ENCODE results near the gene ARHGAP15. TPM values are rescaled to one million over a fixed set of nuclear protein-coding genes. Genes with fewer than 3 reads are reported as not detected.

The ARHGAP15 gene
- polyA plus RNA-seq, 1 donor from 2014 or later = 190 TPM

- H3K27ac Mint-ChIP-seq = no peak overlapping the region
- H3K9me3 Mint-ChIP-seq = no peaks in the 10 kb centered on the region
- H3K4me1 Mint-ChIP-seq = peaks cover 9 to 24% (median 18%) of the 10 kb centered on the region in 3 donors
Observed at GRCh38 chr2:143399631-143400069, 270.4 kb downstream of the ARHGAP15 start.

DNA sequence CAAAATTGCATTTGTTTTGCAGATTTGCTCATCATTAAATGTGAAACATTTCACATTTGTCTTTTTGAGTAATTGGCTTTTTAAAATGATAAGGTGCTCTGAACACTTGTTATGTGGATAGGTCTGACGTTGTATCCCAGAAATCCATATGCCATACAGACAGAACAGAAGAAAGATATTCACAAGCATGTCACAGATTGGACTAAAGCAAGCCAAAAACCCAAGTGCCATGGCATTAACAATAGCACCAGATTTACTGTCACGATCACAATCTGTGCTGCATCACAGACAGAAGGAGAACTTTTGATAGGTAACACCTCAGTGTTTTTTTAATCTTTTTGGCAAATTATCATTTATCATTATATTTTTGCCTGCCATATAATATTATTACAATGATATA lies 272.6 kb downstream of the ARHGAP15 start:
- H3K27ac Mint-ChIP-seq = no peak overlapping the region

More at GRCh38 chr2:143399631-143400069, 270.4 kb downstream of the ARHGAP15 start:
- peaks cover 8% of the 10 kb centered on the region for H3K36me3 Mint-ChIP-seq
- H3K27me3 Mint-ChIP-seq = no peaks in the 10 kb centered on the region
- H3K4me3 Mint-ChIP-seq = no peak overlapping the region

DNA sequence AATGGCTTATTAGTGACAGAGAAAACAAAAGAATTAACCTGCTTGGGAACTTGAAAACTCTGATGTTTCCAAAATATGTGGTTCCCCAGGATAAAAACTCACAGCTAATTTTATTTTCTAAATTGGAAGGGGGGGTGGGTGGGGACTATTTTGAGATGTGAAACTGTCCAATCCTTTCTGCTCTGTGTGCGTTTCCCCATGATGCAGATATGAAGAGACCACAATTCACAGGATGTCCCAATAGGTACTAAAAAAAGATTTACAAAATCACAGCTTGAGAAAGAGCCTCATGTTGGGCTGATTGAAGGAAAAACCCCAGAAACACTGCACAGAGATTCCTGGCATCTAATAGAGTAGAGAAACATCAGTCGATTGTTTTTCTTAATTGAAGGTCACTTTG lies 273.2 kb downstream of the ARHGAP15 start:
- Mint-ChIP-seq H3K27ac (no peak overlapping the region), H3K36me3 (peaks cover 2% of the 10 kb centered on the region)

More for the DNA sequence above, 272.6 kb downstream of the ARHGAP15 start:
- H3K9me3 Mint-ChIP-seq = no peaks in the 10 kb centered on the region
- no peak overlapping the region for H3K4me3 Mint-ChIP-seq
- H3K36me3 Mint-ChIP-seq = peaks cover 2% of the 10 kb centered on the region
- H3K4me1 Mint-ChIP-seq = peaks cover 2 to 23% (median 13%) of the 10 kb centered on the region in 3 donors
- no peaks in the 10 kb centered on the region for H3K27me3 Mint-ChIP-seq

GRCh38 chr2:143410082-143410897 lies 281.1 kb downstream of the ARHGAP15 start:
- Mint-ChIP-seq H3K4me1 (peaks cover 0 to 25% (median 5%) of the 10 kb centered on the region in 3 donors), H3K4me3 (no peak overlapping the region), H3K9me3 (no peaks in the 10 kb centered on the region), H3K36me3 (peaks cover 9% of the 10 kb centered on the region), H3K27ac (no peak overlapping the region), H3K27me3 (no peaks in the 10 kb centered on the region)

More for the DNA sequence above, 273.2 kb downstream of the ARHGAP15 start:
- Mint-ChIP-seq H3K27me3 (no peaks in the 10 kb centered on the region), H3K4me3 (no peak overlapping the region), H3K4me1 (peaks cover 2 to 20% (median 13%) of the 10 kb centered on the region in 3 donors), H3K9me3 (no peaks in the 10 kb centered on the region)

DNA sequence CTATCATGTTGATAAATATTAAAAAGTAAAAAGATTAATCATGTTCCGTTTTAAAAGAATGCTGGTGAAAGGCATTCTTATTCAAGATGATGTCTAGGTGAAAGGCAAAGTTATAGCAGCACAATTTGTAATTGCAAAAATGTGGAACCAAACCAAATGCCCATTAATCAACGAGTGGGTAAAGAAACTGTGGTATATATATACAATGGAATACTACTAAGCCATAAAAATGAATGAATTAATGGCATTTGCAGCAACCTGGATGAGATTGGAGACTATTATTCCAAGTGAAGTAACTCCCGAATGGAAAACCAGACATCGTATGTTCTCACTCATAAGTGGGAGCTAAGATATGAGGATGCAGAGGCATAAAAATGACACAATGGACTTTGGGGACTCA lies 286.4 kb downstream of the ARHGAP15 start:
- no peak overlapping the region for H3K4me3 Mint-ChIP-seq
- H3K4me1 Mint-ChIP-seq = peaks cover 5 to 13% (median 13%) of the 10 kb centered on the region in 3 donors
- H3K27me3 Mint-ChIP-seq = no peaks in the 10 kb centered on the region

GRCh38 chr2:143417428-143417827 lies 288.2 kb downstream of the ARHGAP15 start:
- H3K4me1 Mint-ChIP-seq = peaks cover 11 to 25% (median 23%) of the 10 kb centered on the region in 3 donors
- no peaks in the 10 kb centered on the region for H3K9me3 Mint-ChIP-seq
- no peak overlapping the region for H3K27ac Mint-ChIP-seq
- H3K27me3 Mint-ChIP-seq = no peaks in the 10 kb centered on the region
- no peak overlapping the region for H3K4me3 Mint-ChIP-seq
- peaks cover 8% of the 10 kb centered on the region for H3K36me3 Mint-ChIP-seq

More for the DNA sequence above, 286.4 kb downstream of the ARHGAP15 start:
- Mint-ChIP-seq H3K27ac (no peak overlapping the region), H3K36me3 (peaks cover 10% of the 10 kb centered on the region), H3K9me3 (no peaks in the 10 kb centered on the region)

DNA sequence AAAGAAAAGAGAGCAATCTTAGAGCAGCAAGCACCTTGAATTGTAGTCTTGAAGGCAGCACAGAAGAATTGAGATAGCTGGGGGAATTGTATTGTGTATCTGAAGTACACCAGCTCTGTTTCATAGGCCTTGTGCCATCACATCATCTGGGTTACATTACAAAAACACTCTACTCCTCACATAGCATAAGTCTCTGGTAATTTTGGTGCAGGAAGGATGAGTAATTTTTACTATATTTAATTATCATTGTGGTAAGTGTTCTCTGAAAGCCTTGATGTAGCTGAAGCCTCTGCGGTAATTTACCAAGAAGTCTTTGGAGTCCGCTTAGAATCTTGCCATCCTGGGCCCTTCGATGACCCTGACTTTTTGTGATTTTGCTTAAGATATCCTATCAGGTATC lies 291.1 kb downstream of the ARHGAP15 start:
- Mint-ChIP-seq H3K4me1 (peaks cover 15 to 32% (median 31%) of the 10 kb centered on the region in 3 donors), H3K4me3 (peak overlapping the region in 1 of 4 donors; percentile 50), H3K36me3 (peaks cover 10% of the 10 kb centered on the region), H3K27me3 (no peaks in the 10 kb centered on the region), H3K9me3 (no peaks in the 10 kb centered on the region), H3K27ac (no peak overlapping the region)

DNA sequence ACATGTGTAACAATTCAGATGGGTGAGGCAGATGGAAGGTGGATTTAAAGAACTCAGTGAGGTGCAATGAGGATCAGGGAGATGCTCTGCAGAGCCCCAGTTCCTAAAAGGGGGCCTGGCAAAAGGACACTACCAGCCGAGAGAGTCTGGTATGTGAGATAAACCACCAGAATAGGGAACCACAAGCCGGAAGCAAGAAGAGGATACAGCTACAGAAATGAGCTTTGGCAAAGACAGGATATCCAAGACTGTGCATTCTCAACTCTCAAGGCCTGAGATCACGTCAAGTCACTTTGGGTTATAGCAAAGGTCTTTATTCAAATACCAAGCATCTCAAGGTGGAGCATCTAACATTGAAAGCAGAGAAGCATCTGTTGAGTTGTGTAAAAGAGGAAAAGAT lies 293.5 kb downstream of the ARHGAP15 start:
- Mint-ChIP-seq H3K4me1 (peaks cover 13 to 41% (median 27%) of the 10 kb centered on the region in 3 donors), H3K9me3 (no peaks in the 10 kb centered on the region), H3K27me3 (no peaks in the 10 kb centered on the region), H3K36me3 (peaks cover 10% of the 10 kb centered on the region), H3K4me3 (no peak overlapping the region), H3K27ac (peak overlapping the region in 1 of 3 donors; percentile 1)

DNA sequence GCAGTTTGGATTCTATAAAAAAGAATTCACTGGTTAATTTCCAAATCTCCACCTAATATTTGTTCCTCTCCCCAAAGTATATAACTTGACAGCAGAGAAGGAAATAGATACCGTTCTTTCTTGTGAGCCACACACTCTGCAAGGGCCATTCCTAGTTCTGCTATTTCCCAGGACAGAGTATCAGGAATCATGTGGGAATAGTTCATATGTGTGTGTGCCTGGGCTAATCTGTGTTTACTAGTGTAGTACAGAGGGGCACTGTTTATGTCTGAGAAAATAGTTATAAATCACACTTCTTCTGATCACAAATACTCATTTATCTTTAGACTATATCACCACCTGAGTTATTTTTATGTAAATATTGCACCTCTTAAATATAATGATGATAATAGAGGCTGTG lies 296.7 kb downstream of the ARHGAP15 start:
- H3K36me3 Mint-ChIP-seq = peaks cover 9% of the 10 kb centered on the region
- no peak overlapping the region for H3K27ac Mint-ChIP-seq
- peaks cover 12 to 45% (median 25%) of the 10 kb centered on the region in 3 donors for H3K4me1 Mint-ChIP-seq
- H3K4me3 Mint-ChIP-seq = no peak overlapping the region
- no peaks in the 10 kb centered on the region for H3K9me3 Mint-ChIP-seq
- H3K27me3 Mint-ChIP-seq = no peaks in the 10 kb centered on the region

GRCh38 chr2:143426296-143426695 lies 297.1 kb downstream of the ARHGAP15 start:
- peaks cover 9% of the 10 kb centered on the region for H3K36me3 Mint-ChIP-seq
- no peaks in the 10 kb centered on the region for H3K9me3 Mint-ChIP-seq
- no peak overlapping the region for H3K4me3 Mint-ChIP-seq
- no peaks in the 10 kb centered on the region for H3K27me3 Mint-ChIP-seq
- H3K4me1 Mint-ChIP-seq = peaks cover 12 to 44% (median 23%) of the 10 kb centered on the region in 3 donors
- H3K27ac Mint-ChIP-seq = no peak overlapping the region

GRCh38 chr2:143428700-143429099 lies 299.5 kb downstream of the ARHGAP15 start:
- Mint-ChIP-seq H3K36me3 (peaks cover 4% of the 10 kb centered on the region), H3K27me3 (no peaks in the 10 kb centered on the region), H3K27ac (no peak overlapping the region), H3K9me3 (no peaks in the 10 kb centered on the region), H3K4me3 (no peak overlapping the region), H3K4me1 (peaks cover 6 to 28% (median 14%) of the 10 kb centered on the region in 3 donors)

DNA sequence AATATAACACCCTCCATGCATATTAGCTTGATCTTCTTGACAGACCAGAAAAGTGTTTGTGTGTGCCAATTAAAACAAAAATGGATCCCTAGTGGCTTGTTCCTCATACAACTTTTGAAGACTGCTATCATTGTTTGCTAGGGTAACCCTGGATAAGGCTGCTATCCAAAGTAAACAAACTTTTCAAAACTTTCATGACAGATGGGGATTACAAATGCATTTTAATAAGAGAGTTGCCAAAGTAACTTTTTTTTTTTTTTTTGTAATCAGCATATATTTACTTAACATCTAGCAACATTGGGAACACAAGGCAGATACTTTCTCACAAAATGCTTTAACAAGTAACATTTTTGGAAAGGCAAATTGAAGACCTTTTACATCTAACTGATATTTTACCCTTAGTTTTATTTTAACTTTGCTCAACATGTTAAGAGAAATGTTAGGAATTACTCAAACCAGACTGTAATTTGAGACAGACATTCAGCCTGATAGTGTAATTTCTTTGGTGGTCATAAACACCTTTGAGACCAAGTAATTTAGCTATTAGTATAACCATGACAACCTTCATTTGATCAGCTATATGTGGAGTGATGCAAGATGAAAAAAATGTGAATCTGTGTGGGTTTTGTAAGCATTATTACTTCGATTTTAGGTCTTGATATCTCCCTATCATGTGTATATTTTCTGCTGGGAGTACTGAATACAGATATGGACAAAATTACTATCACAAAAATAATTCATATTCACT lies 300.9 kb downstream of the ARHGAP15 start:
- H3K36me3 Mint-ChIP-seq = peaks cover 4% of the 10 kb centered on the region
- no peaks in the 10 kb centered on the region for H3K27me3 Mint-ChIP-seq
- H3K27ac Mint-ChIP-seq = no peak overlapping the region
- H3K9me3 Mint-ChIP-seq = no peaks in the 10 kb centered on the region
- H3K4me1 Mint-ChIP-seq = peaks cover 6 to 31% (median 14%) of the 10 kb centered on the region in 3 donors
- no peak overlapping the region for H3K4me3 Mint-ChIP-seq

DNA sequence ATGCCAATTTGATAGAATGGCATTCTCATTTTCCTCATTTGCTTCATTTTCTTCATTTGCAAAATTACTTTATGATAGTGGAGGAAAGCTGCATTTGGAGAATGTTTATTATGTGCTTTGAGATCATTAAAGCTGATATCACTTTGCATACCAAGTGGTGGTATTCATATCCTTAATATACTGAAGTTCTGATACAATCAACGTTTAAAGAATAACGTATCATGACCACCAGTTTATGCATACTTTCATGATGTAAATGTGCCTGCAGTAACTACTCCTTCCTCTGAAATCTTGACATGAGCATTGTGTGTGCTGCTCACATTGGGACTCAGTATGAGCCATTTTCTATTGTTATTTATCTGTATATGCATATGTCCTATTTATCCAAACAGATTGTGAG lies 302.1 kb downstream of the ARHGAP15 start:
- Mint-ChIP-seq H3K4me3 (no peak overlapping the region), H3K4me1 (peaks cover 6 to 27% (median 13%) of the 10 kb centered on the region in 3 donors), H3K27me3 (no peaks in the 10 kb centered on the region), H3K9me3 (no peaks in the 10 kb centered on the region), H3K27ac (no peak overlapping the region), H3K36me3 (peaks cover 6% of the 10 kb centered on the region)

GRCh38 chr2:143433251-143433650 lies 304.0 kb downstream of the ARHGAP15 start:
- Mint-ChIP-seq H3K4me3 (peak overlapping the region in 1 of 4 donors; percentile 21), H3K27ac (no peak overlapping the region), H3K4me1 (peaks cover 4 to 10% (median 9%) of the 10 kb centered on the region in 3 donors), H3K27me3 (no peaks in the 10 kb centered on the region), H3K36me3 (peaks cover 4% of the 10 kb centered on the region), H3K9me3 (no peaks in the 10 kb centered on the region)

GRCh38 chr2:143433840-143434239 lies 304.6 kb downstream of the ARHGAP15 start:
- Mint-ChIP-seq H3K4me3 (no peak overlapping the region), H3K27me3 (no peaks in the 10 kb centered on the region), H3K4me1 (peaks cover 4 to 10% (median 9%) of the 10 kb centered on the region in 3 donors), H3K36me3 (peaks cover 4% of the 10 kb centered on the region), H3K27ac (no peak overlapping the region), H3K9me3 (no peaks in the 10 kb centered on the region)

Measured in IgD-negative memory B cell (primary cell).